Endothelial cell of umbilical vein (primary cell): Measurements from ENCODE around the gene SMARCD2. TPM values are rescaled to one million over a fixed set of nuclear protein-coding genes. Genes with fewer than 3 reads are reported as not detected.

Experiments used
- BruUV-seq: library from RNA; stranded (reverse); fragments of 400-500 nt; replicated peaks from 2 replicates; lab custom pipeline; 2021; lab: Mats Ljungman, UMichigan
- CTCF ChIA-PET: fragments of 300-600, 350-600 bp; sonication (Branson Sonifier 250); formaldehyde crosslinking; loops from one replicate; lab custom pipeline; 2021; ENCODE audit warnings: antibody characterized with exemption, inconsistent platforms; lab: Charles Lee
- POLR2A ChIA-PET: fragments of 300-600, 350-600 bp; sonication (Branson Sonifier 250); formaldehyde crosslinking; loops from one replicate; lab custom pipeline; 2021; ENCODE audit warnings: antibody characterized with exemption, inconsistent platforms; lab: Charles Lee
- DNase-seq: peaks from one replicate; pipeline ENCODE4 v3.0.0-alpha.2; 2011; ENCODE audit warnings: low read depth, low spot score
- FAIRE-seq: peaks from 2 replicates; lab custom pipeline; 2011; peaks lifted over from hg19 to GRCh38; lab: Jason Lieb, UNC
- H2AFZ ChIP-seq: 2 replicates; pipeline ENCODE4 v1.6.0; 2012; ENCODE audit warnings: low read depth, low read length, control low read depth, inconsistent platforms
- H3K27ac ChIP-seq: 2 replicates; pipeline ENCODE4 v1.5.1; 2011; ENCODE audit warnings: low read depth, mild to moderate bottlenecking, control low read depth, low read length, moderate library complexity; ENCODE audit not compliant: insufficient read depth
- H3K27me3 ChIP-seq, 2 experiments: 2 replicates each; pipeline versions ENCODE4 v1.6.0 to v1.6.1; 2011; ENCODE audit warnings: low read length in 2 of 2, mixed read lengths in 1 of 2; ENCODE audit not compliant: control insufficient read depth in 2 of 2, insufficient read depth in 2 of 2
- H3K36me3 ChIP-seq, 2 experiments: 2 replicates in 1 of 2; 3 replicates in 1 of 2; pipeline ENCODE4 v1.5.1; 2011; ENCODE audit warnings: low read length in 2 of 2, mild to moderate bottlenecking in 1 of 2, moderate library complexity in 1 of 2; ENCODE audit not compliant: control insufficient read depth in 2 of 2, insufficient read depth in 2 of 2; ENCODE audit errors: extremely low read depth in 1 of 2
- H3K4me1 ChIP-seq: 3 replicates; pipeline ENCODE4 v1.5.1; 2011; ENCODE audit warnings: mild to moderate bottlenecking, low read length; ENCODE audit not compliant: control insufficient read depth, insufficient read depth; ENCODE audit errors: extremely low read depth
- H3K4me2 ChIP-seq: 2 replicates; pipeline ENCODE4 v1.6.1; 2011; ENCODE audit warnings: low read length, control low read depth, mixed read lengths; ENCODE audit not compliant: insufficient read depth
- H3K4me3 ChIP-seq, 3 experiments: fragments of 200-600 bp in 1 of 3; sonication (generic), shearing (Covaris generic) in 1 of 3; replicated peaks in 1 of 3; 2 replicates each; pipeline ENCODE4 v1.5.1; 2011 to 2016; ENCODE audit warnings: control low read depth in 3 of 3, low read length in 3 of 3, mild to moderate bottlenecking in 2 of 3, inconsistent platforms in 1 of 3, low read depth in 1 of 3, moderate library complexity in 1 of 3; ENCODE audit not compliant: insufficient read depth in 1 of 3
- H3K79me2 ChIP-seq: 2 replicates; pipeline ENCODE4 v1.6.0; 2012; ENCODE audit warnings: low read length, inconsistent platforms; ENCODE audit not compliant: control insufficient read depth, insufficient read depth
- H3K9ac ChIP-seq: replicated peaks from 2 replicates; pipeline ENCODE3; 2011; ENCODE audit warnings: low read length, control low read depth; ENCODE audit not compliant: insufficient read depth; ENCODE audit errors: extremely low read depth
- H3K9me1 ChIP-seq: replicated peaks from 3 replicates; pipeline ENCODE4 v1.6.0; 2011; ENCODE audit warnings: mild to moderate bottlenecking, low read length; ENCODE audit not compliant: control insufficient read depth, insufficient read depth; ENCODE audit errors: extremely low read depth
- H3K9me3 ChIP-seq: replicated peaks from 2 replicates; pipeline ENCODE4 v1.5.1; 2012; ENCODE audit warnings: low read length, inconsistent platforms; ENCODE audit not compliant: control insufficient read depth, insufficient read depth
- H4K20me1 ChIP-seq: replicated peaks from 2 replicates; pipeline ENCODE3; 2011; ENCODE audit warnings: mild to moderate bottlenecking, low read length; ENCODE audit not compliant: control insufficient read depth, insufficient read depth; ENCODE audit errors: extremely low read depth
- CTCF ChIP-seq, 2 donors: IDR thresholded peaks; 1 replicate in 1 of 2; 2 replicates in 1 of 2; pipeline ENCODE4 v1.5.1; 2011; ENCODE audit warnings: low read length in 2 of 2, mild to moderate bottlenecking in 2 of 2, moderate library complexity in 2 of 2, control low read depth in 1 of 2, inconsistent platforms in 1 of 2, low read depth in 1 of 2; ENCODE audit not compliant: insufficient read depth in 1 of 2; ENCODE audit errors: extremely low read depth in 1 of 2
- EZH2 ChIP-seq: IDR thresholded peaks from 2 replicates; pipeline ENCODE4 v1.6.1; 2012; ENCODE audit warnings: borderline replicate concordance, low read depth, mild to moderate bottlenecking, moderate library complexity, low read length, inconsistent platforms; ENCODE audit not compliant: severe bottlenecking
- FOS ChIP-seq: IDR thresholded peaks from 2 replicates; pipeline ENCODE4 v1.6.1; 2011; ENCODE audit warnings: mild to moderate bottlenecking, low read length, moderate library complexity, borderline replicate concordance; ENCODE audit not compliant: insufficient read depth
- GATA2 ChIP-seq: IDR thresholded peaks from 2 replicates; pipeline ENCODE4 v1.7.0; 2011; ENCODE audit warnings: low read depth, mild to moderate bottlenecking, moderate library complexity, mixed read lengths, low read length; ENCODE audit not compliant: insufficient read length, insufficient read depth
- JUN ChIP-seq: IDR thresholded peaks from 2 replicates; pipeline ENCODE4 v1.6.1; 2011; ENCODE audit warnings: borderline replicate concordance, low read depth; ENCODE audit not compliant: insufficient read length, insufficient read depth
- MAX ChIP-seq: IDR thresholded peaks from 2 replicates; pipeline ENCODE4 v1.6.1; 2011; ENCODE audit not compliant: insufficient read depth, insufficient read length
- MYC ChIP-seq: IDR thresholded peaks from one replicate; pipeline ENCODE4 v1.6.1; 2011; ENCODE audit warnings: mild to moderate bottlenecking, low read depth, low read length
- POLR2A ChIP-seq: IDR thresholded peaks from 2 replicates; pipeline ENCODE4 v1.6.1; 2012; ENCODE audit warnings: low read depth, mild to moderate bottlenecking, control low read depth, low read length
- POLR2AphosphoS5 ChIP-seq: IDR thresholded peaks from 2 replicates; pipeline ENCODE4 v1.6.1; 2012; ENCODE audit warnings: low read depth, mild to moderate bottlenecking, control low read depth, low read length, moderate library complexity; ENCODE audit not compliant: insufficient read depth
- dilution Hi-C: fragments of 300-500 bp; cut with MboI; formaldehyde crosslinking; loops from one replicate; pipeline ENCODE4 v1.15.0; 2019; ENCODE audit warnings: low sequenced_read_pairs; ENCODE audit not compliant: extremely low pct_ligation_motif_present
- intact Hi-C: fragments of 100-400 bp; cut with micrococcal nuclease; formaldehyde crosslinking; loops from one replicate; pipeline ENCODE4 v1.10.0; 2022
- polyA plus RNA-seq, 4 experiments: library from polyadenylated mRNA; depleted of rRNA in 3 of 4; stranded (reverse) in 3 of 4; unstranded in 1 of 4; fragments of >200 nt; gene quantifications; 2 replicates each; pipeline versions ENCODE4 v1.2.1 to v1.2.3, GENCODE V29; 2011 to 2012; ENCODE audit warnings: missing spikeins in 1 of 4
- total RNA-seq: library from RNA; stranded (reverse); gene quantifications from 2 replicates; pipeline ENCODE4 v1.2.3, GENCODE V29; 2021

Gene SMARCD2
- total and polyA plus RNA-seq, 2 donors (not counting 3 experiments of a cell fraction or from before 2014, with no cell fraction given), result 51.2 to 55.7 TPM

GRCh38 chr17:63847525-63848249 is 5.2 kb upstream of the SMARCD2 start:
- ChIA-PET CTCF (interaction anchor here (1.2 kb wide), 1 partner anchor 16 kb away, joined by 6 read pairs; no protein-coding TSS in a partner anchor), POLR2A (no interaction called here)
- TF ChIP-seq GATA2 (no peak), FOS (no peak), CTCF (IDR thresholded peaks at IDR 0.05; ENCODE audit: extremely low read depth in 1 of 2, insufficient read depth in 1 of 2, low read depth in 1 of 2, low read length in 2 of 2) (no peak), MYC (no peak), POLR2A (no peak), POLR2AphosphoS5 (no peak), JUN (no peak), MAX (no peak), EZH2 (no peak)
- Histone ChIP-seq H4K20me1 (no peaks in the 10 kb centered on the region), H3K9ac (no peak overlapping the region), H3K4me3 (no peak overlapping the region), H2AFZ (no peak overlapping the region), H3K9me1 (no peaks in the 10 kb centered on the region), H3K4me2 (no peak overlapping the region), H3K36me3 (no peaks in the 10 kb centered on the region), H3K9me3 (no peaks in the 10 kb centered on the region), H3K79me2 (no peaks in the 10 kb centered on the region), H3K27me3 (no peaks in the 10 kb centered on the region), H3K27ac (no peak overlapping the region), H3K4me1 (peaks cover 8% of the 10 kb centered on the region)
- no peak for FAIRE-seq
- intact Hi-C loops (no loop called here), dilution Hi-C loops (no loop called here)
- no peak for DNase-seq
- no TSS peak for BruUV-seq
